ENCODE measurements around the gene TNFRSF1B. TPM values are rescaled to one million over a fixed set of nuclear protein-coding genes. Genes with fewer than 3 reads are reported as not detected.

Gene TNFRSF1B
- total RNA-seq, 2 experiments from 2014 or later: 201 to 211 TPM

- Mint-ChIP-seq H3K36me3 (peaks cover 44% of the 10 kb centered on the region), H3K4me3 (peak overlapping the region; percentile 98), H3K27ac (peak overlapping the region; percentile 97), H3K27me3 (no peaks in the 10 kb centered on the region), H3K9me3 (peaks cover 4% of the 10 kb centered on the region), H3K4me1 (ENCODE audit: low read depth) (peaks cover 68% of the 10 kb centered on the region)
- ChIA-PET POLR2A (interaction anchor here (0.6 to 2.6 kb wide), 3 partner anchors 8 to 58 kb away, joined by 3 to 26 read pairs (median 9); no protein-coding TSS in a partner anchor), CTCF (interaction anchor here (1.7 to 2.8 kb wide), 2 partner anchors 21 to 45 kb away, joined by 4 to 23 read pairs; no protein-coding TSS in a partner anchor)
- no peak for DNase-seq
- intact Hi-C loops (cut with micrococcal nuclease): loop anchor here (10.0 kb wide), 3 partner anchors 215 to 345 kb away; no protein-coding TSS in a partner anchor
Measured at GRCh38 chr1:12170263-12170671, 3.5 kb downstream of the TNFRSF1B start.

- H3K36me3 Mint-ChIP-seq: peaks cover 48% of the 10 kb centered on the region
- ChIA-PET CTCF (interaction anchor here (0.6 to 2.5 kb wide), 2 partner anchors 40 to 47 kb away, joined by 3 to 13 read pairs; no protein-coding TSS in a partner anchor), POLR2A (interaction anchor here (0.7 to 2.6 kb wide), 3 partner anchors 9 to 46 kb away, joined by 3 to 10 read pairs (median 5); no protein-coding TSS in a partner anchor)
- peak overlapping the region; percentile 77 for H3K4me3 Mint-ChIP-seq
- H3K9me3 Mint-ChIP-seq: peaks cover 4% of the 10 kb centered on the region
- H3K4me1 Mint-ChIP-seq (ENCODE audit: low read depth): peaks cover 74% of the 10 kb centered on the region
- DNase-seq: peak; percentile 70
- intact Hi-C loops (cut with micrococcal nuclease): loop anchor here (1.0 to 10.0 kb wide), 4 partner anchors 8 to 343 kb away; no protein-coding TSS in a partner anchor
- H3K27ac Mint-ChIP-seq: peak overlapping the region; percentile 94
- H3K27me3 Mint-ChIP-seq: no peaks in the 10 kb centered on the region
Measured at GRCh38 chr1:12171206-12172041, 4.6 kb downstream of the TNFRSF1B start.

- Mint-ChIP-seq H3K27me3 (no peaks in the 10 kb centered on the region), H3K4me1 (ENCODE audit: low read depth) (peaks cover 78% of the 10 kb centered on the region), H3K4me3 (peak overlapping the region; percentile 77), H3K9me3 (peaks cover 4% of the 10 kb centered on the region), H3K36me3 (peaks cover 48% of the 10 kb centered on the region), H3K27ac (peak overlapping the region; percentile 94)
- CTCF ChIA-PET: interaction anchor here (0.6 to 2.5 kb wide), 2 partner anchors 39 to 47 kb away, joined by 3 to 13 read pairs; no protein-coding TSS in a partner anchor
- DNase-seq: peak; percentile 69
- POLR2A ChIA-PET: interaction anchor here (0.7 to 2.6 kb wide), 3 partner anchors 10 to 46 kb away, joined by 3 to 10 read pairs (median 5); no protein-coding TSS in a partner anchor
- intact Hi-C loops (cut with micrococcal nuclease): loop anchor here (10.0 kb wide), 3 partner anchors 213 to 343 kb away; no protein-coding TSS in a partner anchor
Measured at GRCh38 chr1:12172042-12172851, 5.5 kb downstream of the TNFRSF1B start.

GRCh38 chr1:12173041-12173509 is 6.3 kb downstream of the TNFRSF1B start:
- POLR2A ChIA-PET: interaction anchor here (1.3 to 2.6 kb wide), 2 partner anchors 10 to 11 kb away, joined by 3 to 10 read pairs; no protein-coding TSS in a partner anchor
- DNase-seq: no peak
- intact Hi-C loops (cut with micrococcal nuclease): loop anchor here (10.0 kb wide), 3 partner anchors 212 to 342 kb away; no protein-coding TSS in a partner anchor
- CTCF ChIA-PET: interaction anchor here (0.7 to 2.5 kb wide), 2 partner anchors 35 to 48 kb away, joined by 4 to 13 read pairs; no protein-coding TSS in a partner anchor
- Mint-ChIP-seq H3K36me3 (peaks cover 40% of the 10 kb centered on the region), H3K4me1 (ENCODE audit: low read depth) (peaks cover 87% of the 10 kb centered on the region), H3K27me3 (no peaks in the 10 kb centered on the region), H3K27ac (peak overlapping the region; percentile 94), H3K9me3 (peaks cover 4% of the 10 kb centered on the region), H3K4me3 (peak overlapping the region; percentile 77)

GRCh38 chr1:12173631-12174121 is 6.9 kb downstream of the TNFRSF1B start:
- peaks cover 38% of the 10 kb centered on the region for H3K36me3 Mint-ChIP-seq
- peak overlapping the region; percentile 77 for H3K4me3 Mint-ChIP-seq
- DNase-seq: peak; percentile 95
- H3K27ac Mint-ChIP-seq: peak overlapping the region; percentile 94
- peaks cover 90% of the 10 kb centered on the region for H3K4me1 Mint-ChIP-seq (ENCODE audit: low read depth)
- H3K9me3 Mint-ChIP-seq: peaks cover 4% of the 10 kb centered on the region
- ChIA-PET CTCF (interaction anchor here (0.7 to 2.6 kb wide), 2 partner anchors 35 to 48 kb away, joined by 4 to 15 read pairs; no protein-coding TSS in a partner anchor), POLR2A (interaction anchor here (1.3 to 2.6 kb wide), 2 partner anchors 9 to 11 kb away, joined by 3 to 10 read pairs; no protein-coding TSS in a partner anchor)
- no peaks in the 10 kb centered on the region for H3K27me3 Mint-ChIP-seq
- intact Hi-C loops (cut with micrococcal nuclease): loop anchor here (10.0 kb wide), 3 partner anchors 211 to 341 kb away; no protein-coding TSS in a partner anchor

GRCh38 chr1:12174924-12175810 is 8.4 kb downstream of the TNFRSF1B start:
- CTCF ChIA-PET: interaction anchor here (1.2 to 2.6 kb wide), 2 partner anchors 50 to 69 kb away, joined by 4 to 15 read pairs; no protein-coding TSS in a partner anchor
- peaks cover 29% of the 10 kb centered on the region for H3K36me3 Mint-ChIP-seq

GRCh38 chr1:12176298-12177118 is 9.7 kb downstream of the TNFRSF1B start:
- intact Hi-C loops (cut with micrococcal nuclease): loop anchor here (5.0 to 10.0 kb wide), 6 partner anchors 109 to 369 kb away; partner anchors contain the start of genes CLCN6 and MTHFR
- DNase-seq: no peak
- CTCF ChIA-PET: interaction anchor here (0.6 to 13.5 kb wide), 6 partner anchors 10 to 110 kb away, joined by 3 to 168 read pairs (median 4); partner anchors contain the start of gene TNFRSF1B
- no peaks in the 10 kb centered on the region for H3K27me3 Mint-ChIP-seq
- peaks cover 20% of the 10 kb centered on the region for H3K36me3 Mint-ChIP-seq
- H3K27ac Mint-ChIP-seq: peak overlapping the region; percentile 94
- peak overlapping the region; percentile 6 for H3K4me3 Mint-ChIP-seq
- H3K4me1 Mint-ChIP-seq (ENCODE audit: low read depth): peaks cover 94% of the 10 kb centered on the region
- POLR2A ChIA-PET: interaction anchor here (0.6 to 3.9 kb wide), 8 partner anchors 8 to 266 kb away, joined by 4 to 28 read pairs (median 12); partner anchors contain the start of gene TNFRSF1B
- peaks cover under 1% of the 10 kb centered on the region for H3K9me3 Mint-ChIP-seq

More at GRCh38 chr1:12174924-12175810, 8.4 kb downstream of the TNFRSF1B start:
- POLR2A ChIA-PET: no interaction called here
- intact Hi-C loops (cut with micrococcal nuclease): loop anchor here (5.0 to 10.0 kb wide), 6 partner anchors 108 to 368 kb away; partner anchors contain the start of genes CLCN6 and MTHFR
- no peak for DNase-seq
- Mint-ChIP-seq H3K4me1 (ENCODE audit: low read depth) (peaks cover 91% of the 10 kb centered on the region), H3K4me3 (peak overlapping the region; percentile 77), H3K27ac (peak overlapping the region; percentile 94), H3K27me3 (no peaks in the 10 kb centered on the region), H3K9me3 (peaks cover 4% of the 10 kb centered on the region)

- Mint-ChIP-seq H3K27ac (peak overlapping the region; percentile 94), H3K4me3 (peak overlapping the region; percentile 54)
- POLR2A ChIA-PET: interaction anchor here (0.7 to 3.9 kb wide), 12 partner anchors 9 to 269 kb away, joined by 3 to 28 read pairs (median 14); partner anchors contain the start of gene TNFRSF1B
Measured at GRCh38 chr1:12177156-12177998, 10.6 kb downstream of the TNFRSF1B start.

More at GRCh38 chr1:12177156-12177998, 10.6 kb downstream of the TNFRSF1B start:
- Mint-ChIP-seq H3K36me3 (peaks cover 14% of the 10 kb centered on the region), H3K9me3 (no peaks in the 10 kb centered on the region), H3K4me1 (ENCODE audit: low read depth) (peaks cover 94% of the 10 kb centered on the region), H3K27me3 (no peaks in the 10 kb centered on the region)
- CTCF ChIA-PET: interaction anchor here (0.6 to 13.5 kb wide), 14 partner anchors 8 to 109 kb away, joined by 3 to 168 read pairs (median 4); partner anchors contain the start of gene TNFRSF1B
- intact Hi-C loops (cut with micrococcal nuclease): loop anchor here (5.0 to 10.0 kb wide), 6 partner anchors 110 to 370 kb away; partner anchors contain the start of genes CLCN6 and MTHFR
- peak; percentile 56 for DNase-seq
